Raji (cell line): ENCODE results near the gene VWC2.

Experiments used
- POLR2A ChIP-seq: IDR thresholded peaks from 2 replicates; pipeline ENCODE4 v1.6.1; 2011; ENCODE audit warnings: low read depth, low read length, control low read depth; ENCODE audit not compliant: insufficient read depth

Gene VWC2

DNA sequence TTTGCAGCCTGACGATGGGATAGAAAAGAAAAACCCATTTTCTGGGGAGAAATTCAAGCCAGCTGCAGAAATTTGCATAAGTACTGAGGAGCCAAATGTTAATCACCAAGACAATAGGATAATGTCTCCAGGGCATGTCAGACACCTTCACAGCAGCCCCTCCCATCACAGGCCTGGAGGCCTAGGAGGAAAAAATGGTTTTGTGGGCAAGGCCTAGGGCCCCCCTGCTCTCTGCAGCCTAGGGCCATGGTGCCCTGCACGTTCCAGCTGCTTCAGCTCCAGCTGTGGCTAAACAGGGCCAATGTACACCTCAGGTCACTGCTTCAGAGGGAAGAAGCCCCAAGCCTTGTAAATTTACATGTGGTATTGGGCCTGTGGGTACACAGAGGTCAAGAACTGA, 158.2 kb downstream of the VWC2 start:
- TF ChIP-seq POLR2A: no peak

DNA sequence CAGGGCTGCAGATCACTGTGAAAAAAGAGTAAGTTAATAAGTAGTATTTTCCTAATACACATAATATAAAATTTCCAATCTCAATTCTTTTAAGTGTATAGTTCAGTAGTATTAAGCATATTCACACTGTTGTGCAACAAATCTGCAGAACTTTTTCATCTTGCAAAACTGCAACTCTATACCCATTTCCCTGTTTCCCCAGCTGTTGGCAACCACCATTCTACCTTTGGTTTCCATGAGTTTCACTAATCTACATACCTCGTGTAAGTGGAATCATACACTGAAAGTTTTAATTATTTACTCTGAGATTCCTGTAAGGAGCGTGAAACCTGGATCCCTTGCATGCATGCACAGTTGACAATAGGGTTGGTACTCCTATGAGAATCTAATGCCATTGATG, 164.2 kb downstream of the VWC2 start:
- TF ChIP-seq POLR2A: no peak
